Activated naive CD8-positive, alpha-beta T cell (primary cell): ENCODE data around the gene ADAM11.
"Not testable (repeated sequence)": the region's sequence is repeated elsewhere in the genome, so short reads cannot be mapped to it uniquely, and the experiment has no call there.

Experiments
- H3K27ac Mint-ChIP-seq: one replicate; pipeline ENCODE4 v1.8.0; 2021; ENCODE audit warnings: mixed read lengths
- H3K27me3 Mint-ChIP-seq: one replicate; pipeline ENCODE4 v1.8.0; 2021; ENCODE audit warnings: mixed read lengths
- H3K36me3 Mint-ChIP-seq: one replicate; pipeline ENCODE4 v1.8.0; 2021; ENCODE audit warnings: mixed read lengths
- H3K4me1 Mint-ChIP-seq: one replicate; pipeline ENCODE4 v1.8.0; 2021; ENCODE audit warnings: low read depth, mixed read lengths
- H3K4me3 Mint-ChIP-seq: one replicate; pipeline ENCODE4 v1.8.0; 2021; ENCODE audit warnings: mild to moderate bottlenecking, mixed read lengths
- H3K9me3 Mint-ChIP-seq: one replicate; pipeline ENCODE4 v1.8.0; 2021; ENCODE audit warnings: low read depth, mixed read lengths

ADAM11 gene

GRCh38 chr17:44818508-44818907, 59.7 kb downstream of the ADAM11 start:
- H3K4me3 Mint-ChIP-seq, H3K27me3 Mint-ChIP-seq, H3K36me3 Mint-ChIP-seq: not testable (repeated sequence)

GRCh38 chr17:44820631-44821212, 61.9 kb downstream of the ADAM11 start:
- peaks cover 10% of the 10 kb centered on the region for H3K27me3 Mint-ChIP-seq
- H3K9me3 Mint-ChIP-seq = no peaks in the 10 kb centered on the region
- H3K27ac Mint-ChIP-seq = no peak overlapping the region
- H3K4me1 Mint-ChIP-seq = no peaks in the 10 kb centered on the region
- no peak overlapping the region for H3K4me3 Mint-ChIP-seq
- no peaks in the 10 kb centered on the region for H3K36me3 Mint-ChIP-seq

More at GRCh38 chr17:44818508-44818907, 59.7 kb downstream of the ADAM11 start:
- H3K9me3 Mint-ChIP-seq, H3K27ac Mint-ChIP-seq, H3K4me1 Mint-ChIP-seq: not testable (repeated sequence)

- Mint-ChIP-seq H3K27me3 (peaks cover 29% of the 10 kb centered on the region), H3K4me1 (peaks cover 11% of the 10 kb centered on the region)
- H3K9me3 Mint-ChIP-seq, H3K27ac Mint-ChIP-seq, H3K36me3 Mint-ChIP-seq, H3K4me3 Mint-ChIP-seq: not testable (repeated sequence)
Measured at GRCh38 chr17:44825236-44825635, 66.4 kb downstream of the ADAM11 start.

GRCh38 chr17:44826123-44826790, 67.5 kb downstream of the ADAM11 start:
- Mint-ChIP-seq H3K4me3 (no peak overlapping the region), H3K27me3 (peaks cover 24% of the 10 kb centered on the region), H3K9me3 (no peaks in the 10 kb centered on the region), H3K27ac (no peak overlapping the region), H3K4me1 (peaks cover 12% of the 10 kb centered on the region), H3K36me3 (no peaks in the 10 kb centered on the region)

- Mint-ChIP-seq H3K27me3 (peaks cover 24% of the 10 kb centered on the region), H3K4me1 (peaks cover 12% of the 10 kb centered on the region), H3K9me3 (no peaks in the 10 kb centered on the region), H3K36me3 (no peaks in the 10 kb centered on the region), H3K27ac (no peak overlapping the region), H3K4me3 (no peak overlapping the region)
Measured at GRCh38 chr17:44827863-44828262, 69.1 kb downstream of the ADAM11 start.

- Mint-ChIP-seq H3K4me1 (peaks cover 12% of the 10 kb centered on the region), H3K9me3 (no peaks in the 10 kb centered on the region), H3K27ac (no peak overlapping the region), H3K4me3 (peak overlapping the region; percentile 83), H3K27me3 (peaks cover 23% of the 10 kb centered on the region), H3K36me3 (no peaks in the 10 kb centered on the region)
Measured at GRCh38 chr17:44828919-44829522, 70.2 kb downstream of the ADAM11 start.

GRCh38 chr17:44829523-44830358, 71.0 kb downstream of the ADAM11 start, which contains the start of gene GJC1:
GJC1 (minus strand) TSS chr17:44830287; CDS start chr17:44805817, 24,470 bp downstream.
- no peaks in the 10 kb centered on the region for H3K9me3 Mint-ChIP-seq
- peak within 1 kb of the TSS; percentile 83 for H3K4me3 Mint-ChIP-seq
- no peak within 1 kb of the TSS for H3K27ac Mint-ChIP-seq
- peaks cover 23% of the 10 kb centered on the region for H3K27me3 Mint-ChIP-seq
- H3K4me1 Mint-ChIP-seq = peaks cover 12% of the 10 kb centered on the region
- no peaks in the 10 kb centered on the region for H3K36me3 Mint-ChIP-seq

GRCh38 chr17:44830359-44831288, 71.8 kb downstream of the ADAM11 start:
- H3K4me1 Mint-ChIP-seq = peaks cover 12% of the 10 kb centered on the region
- no peaks in the 10 kb centered on the region for H3K9me3 Mint-ChIP-seq
- peak overlapping the region; percentile 78 for H3K4me3 Mint-ChIP-seq
- H3K36me3 Mint-ChIP-seq = no peaks in the 10 kb centered on the region
- no peak overlapping the region for H3K27ac Mint-ChIP-seq
- H3K27me3 Mint-ChIP-seq = peaks cover 23% of the 10 kb centered on the region

GRCh38 chr17:44831371-44831770, 72.6 kb downstream of the ADAM11 start:
- H3K27ac Mint-ChIP-seq = no peak overlapping the region
- no peak overlapping the region for H3K4me3 Mint-ChIP-seq

More at GRCh38 chr17:44831371-44831770, 72.6 kb downstream of the ADAM11 start:
- Mint-ChIP-seq H3K9me3 (no peaks in the 10 kb centered on the region), H3K36me3 (no peaks in the 10 kb centered on the region), H3K4me1 (peaks cover 12% of the 10 kb centered on the region), H3K27me3 (peaks cover 23% of the 10 kb centered on the region)
